ENCODE measurements around the gene CLSTN3. TPM values are rescaled to one million over a fixed set of nuclear protein-coding genes. Genes with fewer than 3 reads are reported as not detected.
A peak's percentile ranks its signal among the peaks of the same experiment; 100 is the strongest.

CLSTN3 gene
- total RNA-seq, 2 donors from 2014 or later: 27.5 to 64.9 TPM

DNA sequence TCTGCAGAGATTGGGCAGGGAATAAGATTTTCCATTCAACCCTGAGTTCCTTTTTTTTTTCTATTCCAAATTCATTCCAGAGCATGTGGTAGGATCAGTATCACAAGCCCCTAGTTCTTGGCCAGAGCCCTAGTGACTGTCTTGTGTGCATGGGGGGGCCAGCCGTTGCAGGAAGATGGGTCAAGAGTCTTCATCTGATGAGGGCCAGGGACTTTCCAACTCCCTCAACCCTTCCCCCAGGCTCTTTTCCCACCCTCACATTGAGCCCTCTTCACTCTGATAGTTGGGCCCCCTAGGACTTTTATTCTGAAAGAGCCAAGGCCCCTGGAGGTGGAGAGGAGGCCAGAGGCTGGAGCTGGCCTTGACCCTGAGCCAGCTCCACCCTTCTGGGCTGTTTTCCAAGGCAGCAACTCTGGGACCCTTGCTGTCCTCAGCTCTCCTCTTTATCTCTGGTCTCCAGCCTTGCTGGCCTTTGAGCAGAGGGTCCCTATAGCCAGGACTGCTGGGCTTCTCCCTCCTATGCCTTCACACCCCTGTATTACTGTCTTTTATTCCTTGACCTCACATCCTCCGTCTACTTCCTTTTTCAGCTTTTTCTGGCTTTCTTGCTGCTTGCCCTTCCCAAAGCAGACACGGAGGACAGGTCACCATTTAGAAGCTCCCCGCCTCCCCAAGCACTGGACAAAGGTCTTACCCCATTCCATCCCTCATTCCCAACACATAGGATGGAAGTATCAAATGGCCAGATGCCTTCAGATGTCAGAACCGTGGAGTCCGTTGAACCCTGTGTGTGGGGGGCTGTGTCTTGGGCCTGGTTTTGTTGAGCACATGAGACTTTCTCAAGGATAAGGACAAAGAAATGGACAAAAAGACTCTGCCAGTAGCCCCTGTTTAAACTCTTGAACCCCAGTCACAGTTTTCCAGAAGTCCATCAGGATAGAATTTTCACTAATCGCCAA, 7.1 kb upstream of the CLSTN3 start:
- no peak for TF ChIP-seq POLR2A (IDR thresholded peaks at IDR 0.05)
- TF ChIP-seq, protein P1, sequence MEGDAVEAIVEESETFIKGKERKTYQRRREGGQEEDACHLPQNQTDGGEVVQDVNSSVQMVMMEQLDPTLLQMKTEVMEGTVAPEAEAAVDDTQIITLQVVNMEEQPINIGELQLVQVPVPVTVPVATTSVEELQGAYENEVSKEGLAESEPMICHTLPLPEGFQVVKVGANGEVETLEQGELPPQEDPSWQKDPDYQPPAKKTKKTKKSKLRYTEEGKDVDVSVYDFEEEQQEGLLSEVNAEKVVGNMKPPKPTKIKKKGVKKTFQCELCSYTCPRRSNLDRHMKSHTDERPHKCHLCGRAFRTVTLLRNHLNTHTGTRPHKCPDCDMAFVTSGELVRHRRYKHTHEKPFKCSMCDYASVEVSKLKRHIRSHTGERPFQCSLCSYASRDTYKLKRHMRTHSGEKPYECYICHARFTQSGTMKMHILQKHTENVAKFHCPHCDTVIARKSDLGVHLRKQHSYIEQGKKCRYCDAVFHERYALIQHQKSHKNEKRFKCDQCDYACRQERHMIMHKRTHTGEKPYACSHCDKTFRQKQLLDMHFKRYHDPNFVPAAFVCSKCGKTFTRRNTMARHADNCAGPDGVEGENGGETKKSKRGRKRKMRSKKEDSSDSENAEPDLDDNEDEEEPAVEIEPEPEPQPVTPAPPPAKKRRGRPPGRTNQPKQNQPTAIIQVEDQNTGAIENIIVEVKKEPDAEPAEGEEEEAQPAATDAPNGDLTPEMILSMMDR (IDR thresholded peaks at IDR 0.05): no peak
- intact Hi-C loops (cut with DNase I): no loop called here
- peak; percentile 22 for ATAC-seq
- Histone ChIP-seq H3K27ac (no peak overlapping the region), H3K4me3 (no peak overlapping the region), H3K4me1 (peaks cover 9% of the 10 kb centered on the region), H3K27me3 (no peaks in the 10 kb centered on the region), H3K9me3 (no peaks in the 10 kb centered on the region), H3K36me3 (replicated peaks in 1 of 2; ENCODE audit: insufficient read depth in 1 of 2, low read depth in 2 of 2) (no peaks in the 10 kb centered on the region)
- no peak for DNase-seq
- WGBS, 2 donors: 70 to 75% methylated on average over 7 of the region's 7 CpGs

DNA sequence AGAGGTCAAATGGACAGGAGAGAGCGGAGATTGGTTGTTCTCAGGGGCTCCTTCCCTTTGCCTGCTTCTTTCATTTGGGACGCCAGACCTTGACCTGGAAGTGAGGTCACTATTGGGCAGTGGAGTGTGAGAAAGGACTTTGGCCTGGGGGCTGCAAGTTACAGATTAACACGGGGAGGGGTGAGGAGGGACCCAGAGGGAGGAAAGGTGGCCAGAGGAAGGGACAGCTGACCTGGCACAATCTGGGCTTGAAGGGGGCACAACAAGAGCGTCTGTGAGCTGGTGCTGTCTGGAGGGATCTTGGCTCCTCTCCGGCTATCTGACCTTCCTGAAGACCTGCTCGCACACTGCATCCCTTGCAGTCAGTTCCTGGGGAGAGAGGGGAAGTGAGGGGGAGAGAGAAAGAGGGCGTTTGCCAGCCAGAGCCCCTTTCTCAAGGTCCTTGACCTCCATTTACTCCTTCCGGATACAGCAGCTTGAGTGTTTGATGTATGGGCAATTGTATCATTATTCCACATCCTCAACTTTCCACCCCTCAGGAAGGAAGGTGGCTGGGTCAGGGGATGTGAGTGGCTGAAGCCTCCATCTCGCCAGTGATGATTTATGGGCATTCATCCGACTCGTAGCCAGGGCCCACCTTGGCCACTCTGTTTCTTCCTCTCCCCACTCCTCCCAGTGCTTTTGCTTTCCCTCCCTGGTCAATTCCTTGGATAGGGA, 6.2 kb upstream of the CLSTN3 start:
- TF ChIP-seq, protein P1 (IDR thresholded peaks at IDR 0.05): no peak
- TF ChIP-seq POLR2A (IDR thresholded peaks at IDR 0.05): no peak
- no peaks in the 10 kb centered on the region for H3K36me3 ChIP-seq (replicated peaks in 1 of 2; ENCODE audit: insufficient read depth in 1 of 2, low read depth in 2 of 2)
- intact Hi-C loops (cut with DNase I): no loop called here
- no peak overlapping the region for H3K27ac ChIP-seq
- no peaks in the 10 kb centered on the region for H3K9me3 ChIP-seq
- H3K27me3 ChIP-seq: no peaks in the 10 kb centered on the region
- peak; percentile 20 for ATAC-seq
- H3K4me3 ChIP-seq: no peak overlapping the region
- WGBS, 2 donors: 60 to 72% methylated on average over 11 of the region's 11 CpGs
- no peak for DNase-seq
- H3K4me1 ChIP-seq: peaks cover 10% of the 10 kb centered on the region

DNA sequence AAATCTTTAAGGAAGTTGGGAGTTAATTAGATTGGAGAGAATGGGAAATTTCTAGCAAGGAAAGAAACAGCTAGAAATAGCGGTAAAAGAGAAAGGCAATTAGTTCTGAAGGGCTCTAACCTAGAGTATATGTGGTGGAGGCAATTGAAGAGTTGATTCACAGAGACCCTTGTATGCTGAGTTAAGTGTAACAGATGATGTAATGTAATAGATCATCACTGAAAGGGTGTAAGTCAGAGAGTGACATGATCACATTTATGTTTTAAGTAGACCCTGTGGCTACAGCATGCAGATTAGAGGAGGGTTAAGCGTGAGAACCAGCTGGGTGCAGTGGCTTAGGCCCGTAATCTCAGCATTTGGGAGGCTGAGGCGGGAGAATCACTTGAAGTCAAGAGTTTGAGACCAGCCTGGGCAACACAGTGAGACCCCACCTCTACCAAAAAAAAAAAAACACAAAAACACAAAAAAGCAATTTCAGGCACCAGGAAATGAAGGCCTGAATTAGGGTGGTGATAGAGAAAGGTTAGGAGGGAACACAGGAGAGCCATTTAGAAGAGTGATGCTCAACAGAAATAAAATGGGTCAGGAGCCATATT, 4.4 kb upstream of the CLSTN3 start:
- intact Hi-C loops (cut with DNase I): no loop called here
- peaks cover 19% of the 10 kb centered on the region for H3K4me1 ChIP-seq
- WGBS, 2 donors: 66 to 93% methylated on average over 4 of the region's 4 CpGs
- H3K36me3 ChIP-seq (replicated peaks in 1 of 2; ENCODE audit: insufficient read depth in 1 of 2, low read depth in 2 of 2): no peaks in the 10 kb centered on the region
- DNase-seq (no peak), ATAC-seq (no peak)
- H3K27me3 ChIP-seq: no peaks in the 10 kb centered on the region
- H3K4me3 ChIP-seq: no peak overlapping the region
- no peak for TF ChIP-seq POLR2A (IDR thresholded peaks at IDR 0.05)
- TF ChIP-seq, protein P1 (IDR thresholded peaks at IDR 0.05): no peak
- H3K27ac ChIP-seq: no peak overlapping the region
- no peaks in the 10 kb centered on the region for H3K9me3 ChIP-seq

DNA sequence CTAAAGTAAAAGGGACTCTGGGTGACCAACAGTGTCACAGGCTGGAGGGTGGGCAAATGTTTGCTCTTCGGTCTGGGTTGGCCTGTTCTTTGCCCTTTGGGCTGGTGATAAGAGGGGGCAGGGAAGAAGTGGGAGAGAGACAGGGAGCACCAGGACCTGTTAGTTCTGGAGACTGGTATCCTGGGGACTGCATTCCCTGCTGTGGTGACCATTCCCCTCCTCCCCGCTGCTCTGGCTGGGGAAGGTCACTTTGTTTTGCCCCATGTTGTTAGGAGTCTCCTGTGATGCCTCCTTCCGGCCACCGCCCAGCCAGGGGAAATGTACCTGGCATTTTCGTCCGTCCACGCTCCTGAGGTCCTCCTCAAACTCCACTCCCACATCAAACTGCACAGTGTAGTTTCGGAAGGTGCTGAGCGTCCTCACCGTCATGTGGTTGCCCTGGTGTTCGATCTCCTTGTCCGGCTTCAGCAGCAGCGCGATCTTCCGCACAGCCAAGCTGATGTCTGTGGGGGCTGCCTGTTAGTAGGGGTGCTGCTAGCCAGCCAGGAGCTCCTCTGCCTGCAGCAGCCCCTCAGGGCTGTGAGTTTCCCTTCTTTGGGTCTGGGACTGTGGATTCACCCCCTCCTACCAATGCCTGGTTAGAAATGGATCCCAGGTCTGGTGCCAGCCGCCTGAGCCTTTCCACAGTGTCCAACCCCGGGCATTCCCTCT, 2.1 kb upstream of the CLSTN3 start:
- intact Hi-C loops (cut with DNase I): no loop called here
- H3K4me3 ChIP-seq: no peak overlapping the region
- ATAC-seq (no peak), DNase-seq (no peak)
- 87 to 90% methylated on average over 17 of the region's 17 CpGs for WGBS, 2 donors
- H3K27me3 ChIP-seq: no peaks in the 10 kb centered on the region
- no peaks in the 10 kb centered on the region for H3K36me3 ChIP-seq (replicated peaks in 1 of 2; ENCODE audit: insufficient read depth in 1 of 2, low read depth in 2 of 2)
- TF ChIP-seq, protein P1 (IDR thresholded peaks at IDR 0.05): no peak
- no peak for TF ChIP-seq POLR2A (IDR thresholded peaks at IDR 0.05)
- no peak overlapping the region for H3K27ac ChIP-seq
- H3K4me1 ChIP-seq: peaks cover 21% of the 10 kb centered on the region
- H3K9me3 ChIP-seq: no peaks in the 10 kb centered on the region
